GM23338 (cell line): Measurements from ENCODE around the gene KCNF1.

Experiments
- CREB1 ChIP-seq: fragments of 250-450 bp; sonication (Bioruptor Pico); IDR thresholded peaks from 2 replicates; pipeline ENCODE4 v1.5.0; 2020; ENCODE audit warnings: low read depth, mild to moderate bottlenecking, moderate library complexity
- CTCF ChIP-seq, 2 experiments: fragments of 200-600 bp in 1 of 2; sonication (generic) in 1 of 2; conservative IDR thresholded peaks; 2 replicates each; pipeline versions ENCODE4 v1.5.1 to v1.6.1; 2016 to 2017; ENCODE audit warnings: antibody characterized with exemption in 2 of 2, low read depth in 2 of 2, mild to moderate bottlenecking in 2 of 2, moderate library complexity in 1 of 2
- ETS1 ChIP-seq: IDR thresholded peaks from 2 replicates; pipeline ENCODE4 v1.6.1; 2016; ENCODE audit warnings: antibody characterized with exemption
- EZH2 ChIP-seq: fragments of 200-600 bp; sonication (generic); IDR thresholded peaks from one replicate; pipeline ENCODE4 v1.8.0; 2017; ENCODE audit warnings: antibody characterized with exemption, mild to moderate bottlenecking, low read depth; ENCODE audit not compliant: unreplicated experiment
- EZH2phosphoT487 ChIP-seq: fragments of 200-600 bp; sonication (generic); IDR thresholded peaks from one replicate; pipeline ENCODE4 v1.8.1; 2018; ENCODE audit warnings: antibody characterized with exemption; ENCODE audit not compliant: unreplicated experiment
- JUNB ChIP-seq: IDR thresholded peaks from one replicate; pipeline ENCODE4 v1.6.1; 2016; ENCODE audit warnings: antibody characterized with exemption; ENCODE audit not compliant: unreplicated experiment
- POLR2AphosphoS5 ChIP-seq: IDR thresholded peaks from 2 replicates; pipeline ENCODE4 v1.6.1; 2016; ENCODE audit warnings: antibody characterized with exemption, low read depth
- REST ChIP-seq: IDR thresholded peaks from one replicate; pipeline ENCODE4 v1.6.1; 2018; ENCODE audit warnings: antibody characterized with exemption; ENCODE audit not compliant: unreplicated experiment
- STAT1 ChIP-seq: IDR thresholded peaks from one replicate; pipeline ENCODE4 v1.6.1; 2016; ENCODE audit warnings: antibody characterized with exemption; ENCODE audit not compliant: unreplicated experiment
- ZNF114 ChIP-seq: fragments of 250-450 bp; sonication (Bioruptor Pico); IDR thresholded peaks from 2 replicates; pipeline ENCODE4 v1.5.0; 2020; ENCODE audit warnings: mild to moderate bottlenecking, moderate library complexity
- ZNF331 ChIP-seq: fragments of 250-450 bp; sonication (Bioruptor Pico); IDR thresholded peaks from 2 replicates; pipeline ENCODE4 v1.5.0; 2020; ENCODE audit warnings: low read depth, mild to moderate bottlenecking, moderate library complexity

GRCh38 chr2:10867692-10868420 lies 43.9 kb upstream of the KCNF1 start:
- TF ChIP-seq CTCF (conservative IDR thresholded peaks at IDR 0.05; ENCODE audit: low read depth in 2 of 2) (no peak), STAT1 (no peak), EZH2 (no peak), JUNB (no peak), POLR2AphosphoS5 (no peak), EZH2phosphoT487 (no peak), REST (no peak), ETS1 (no peak), ZNF114 (CRISPR knock-in tag) (no peak), CREB1 (CRISPR knock-in tag) (no peak), ZNF331 (CRISPR knock-in tag) (no peak)
